ENCODE measurements around the gene AGPAT3.

AGPAT3 gene

GRCh38 chr21:43865540-43866259, 677 bp downstream of the AGPAT3 start:
- peak; percentile 56 for DNase-seq

GRCh38 chr21:43866260-43866629, 1.2 kb downstream of the AGPAT3 start:
- DNase-seq = peak; percentile 56

GRCh38 chr21:43866659-43867331, 1.8 kb downstream of the AGPAT3 start:
- peak; percentile 34 for DNase-seq

- DNase-seq = no peak
Measured at GRCh38 chr21:43867332-43867703, 2.3 kb downstream of the AGPAT3 start.

DNA sequence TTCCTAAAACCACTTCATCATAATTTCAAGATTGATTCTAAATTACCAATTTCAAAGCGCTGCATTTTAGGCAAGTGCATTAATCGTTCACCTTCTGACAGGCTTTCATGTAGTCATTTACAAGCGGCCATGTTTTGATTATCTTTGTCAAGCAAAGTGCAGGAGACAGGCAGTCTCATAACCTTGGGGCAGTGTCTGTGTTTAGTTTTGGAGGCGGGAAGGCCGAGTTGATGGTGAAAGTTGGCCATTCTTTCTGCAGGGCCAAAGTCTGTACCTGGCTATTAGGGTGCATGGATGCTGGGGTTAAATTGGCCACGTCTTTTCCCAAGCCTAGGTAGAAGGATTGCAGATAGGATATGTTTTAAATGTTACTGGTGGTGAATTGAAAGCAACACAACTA, 2.9 kb downstream of the AGPAT3 start:
- no peak for DNase-seq

- DNase-seq = no peak
Measured at GRCh38 chr21:43868461-43868860, 3.4 kb downstream of the AGPAT3 start.

DNA sequence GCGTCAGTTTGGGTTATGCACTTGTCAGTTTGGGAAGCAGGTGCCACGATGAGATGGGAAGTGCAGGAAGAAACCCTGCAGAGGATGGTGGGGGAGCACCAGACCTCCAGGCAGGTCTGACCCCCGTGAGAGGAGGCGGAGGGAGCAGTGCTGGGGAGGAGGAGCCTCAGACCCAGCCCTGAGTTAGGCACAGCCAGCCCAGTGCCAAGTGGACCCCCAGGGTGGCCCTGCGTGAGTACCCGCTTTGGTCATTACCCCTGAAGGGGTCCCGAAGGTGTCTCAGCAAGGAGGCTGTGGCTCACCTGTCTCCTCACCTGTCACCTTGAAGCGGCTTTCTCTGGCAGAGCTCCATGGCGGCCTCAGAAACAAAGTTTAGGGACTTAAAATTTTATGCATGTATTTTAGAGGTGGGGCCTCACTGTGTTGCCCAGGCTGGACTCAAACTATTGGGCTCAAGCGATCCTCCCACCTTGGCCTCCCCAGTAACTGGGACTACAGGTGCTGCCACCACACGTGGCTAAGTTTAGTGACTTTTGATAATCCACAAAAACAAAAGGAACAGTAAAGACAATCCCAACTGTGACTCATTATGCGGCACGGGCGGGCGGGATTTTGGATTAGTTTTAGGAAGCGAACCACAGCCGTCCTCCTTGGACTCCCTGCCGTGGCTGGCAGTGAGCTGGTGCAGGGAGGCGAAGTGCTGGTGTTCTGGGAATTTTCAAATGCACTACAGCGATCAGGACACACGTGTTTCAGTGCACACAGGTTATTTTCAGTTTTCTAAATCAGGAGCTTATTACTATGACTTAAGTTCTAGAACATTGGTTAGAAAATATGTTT, 4.7 kb downstream of the AGPAT3 start:
- DNase-seq = no peak

GRCh38 chr21:43871487-43871886, 6.5 kb downstream of the AGPAT3 start:
- DNase-seq = no peak

GRCh38 chr21:43872531-43873197, 7.6 kb downstream of the AGPAT3 start:
- no peak for DNase-seq

DNA sequence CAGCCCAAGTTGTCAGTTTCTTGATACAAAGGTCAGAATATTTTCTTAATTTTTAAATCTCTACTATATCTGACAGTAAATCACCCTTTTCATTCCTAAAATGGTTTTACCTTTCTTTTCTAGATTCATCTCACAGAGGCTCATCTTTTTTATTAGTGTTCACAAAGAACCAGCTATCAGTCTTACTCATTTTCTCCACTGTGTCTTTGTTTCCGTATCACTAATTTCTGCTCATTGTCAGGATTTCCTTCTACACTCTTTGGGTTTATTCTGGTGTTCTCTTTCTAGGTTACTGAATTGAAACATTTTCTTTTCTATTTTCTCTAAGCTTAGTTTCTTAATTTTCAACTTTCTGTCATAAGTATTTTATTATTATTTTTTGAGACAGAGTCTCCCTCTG, 8.7 kb downstream of the AGPAT3 start:
- DNase-seq = no peak

DNA sequence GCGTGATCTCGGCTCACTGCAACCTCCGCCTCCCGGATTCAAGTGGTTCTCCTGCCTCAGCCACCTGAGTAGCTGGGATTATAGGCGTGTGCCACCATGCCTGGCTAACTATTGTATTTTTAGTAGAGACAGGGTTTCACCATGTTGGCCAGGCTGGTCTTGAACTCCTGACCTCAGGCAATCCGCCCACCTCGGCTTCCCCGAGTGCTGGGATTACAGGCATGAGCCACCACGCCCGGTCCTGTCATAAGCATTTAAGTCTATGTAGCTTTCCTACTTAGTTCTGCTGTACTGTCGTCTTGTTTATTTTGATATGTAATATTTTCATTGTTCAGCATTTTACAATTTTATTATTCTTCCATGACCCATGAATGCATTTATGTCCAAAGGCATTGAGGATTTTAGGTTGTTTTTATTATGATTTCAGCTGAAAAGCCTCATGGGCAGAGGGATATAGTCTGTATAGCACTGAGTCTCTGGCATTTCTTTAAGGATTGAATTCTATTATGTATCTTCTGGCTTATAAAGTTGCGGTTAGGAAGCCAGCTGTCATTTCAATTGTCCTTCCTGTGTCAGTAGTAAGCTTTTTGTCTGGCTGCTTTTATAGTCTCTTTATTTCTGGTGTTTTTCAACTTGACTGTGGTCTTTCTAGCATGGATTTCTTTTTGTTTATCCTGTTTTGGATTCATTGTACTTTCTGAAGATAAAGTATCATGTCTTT, 9.2 kb downstream of the AGPAT3 start:
- no peak for DNase-seq

- DNase-seq = no peak
Measured at GRCh38 chr21:43876605-43877004, 11.6 kb downstream of the AGPAT3 start.

- no peak for DNase-seq
Measured at GRCh38 chr21:43877936-43878575, 13.0 kb downstream of the AGPAT3 start.

DNA sequence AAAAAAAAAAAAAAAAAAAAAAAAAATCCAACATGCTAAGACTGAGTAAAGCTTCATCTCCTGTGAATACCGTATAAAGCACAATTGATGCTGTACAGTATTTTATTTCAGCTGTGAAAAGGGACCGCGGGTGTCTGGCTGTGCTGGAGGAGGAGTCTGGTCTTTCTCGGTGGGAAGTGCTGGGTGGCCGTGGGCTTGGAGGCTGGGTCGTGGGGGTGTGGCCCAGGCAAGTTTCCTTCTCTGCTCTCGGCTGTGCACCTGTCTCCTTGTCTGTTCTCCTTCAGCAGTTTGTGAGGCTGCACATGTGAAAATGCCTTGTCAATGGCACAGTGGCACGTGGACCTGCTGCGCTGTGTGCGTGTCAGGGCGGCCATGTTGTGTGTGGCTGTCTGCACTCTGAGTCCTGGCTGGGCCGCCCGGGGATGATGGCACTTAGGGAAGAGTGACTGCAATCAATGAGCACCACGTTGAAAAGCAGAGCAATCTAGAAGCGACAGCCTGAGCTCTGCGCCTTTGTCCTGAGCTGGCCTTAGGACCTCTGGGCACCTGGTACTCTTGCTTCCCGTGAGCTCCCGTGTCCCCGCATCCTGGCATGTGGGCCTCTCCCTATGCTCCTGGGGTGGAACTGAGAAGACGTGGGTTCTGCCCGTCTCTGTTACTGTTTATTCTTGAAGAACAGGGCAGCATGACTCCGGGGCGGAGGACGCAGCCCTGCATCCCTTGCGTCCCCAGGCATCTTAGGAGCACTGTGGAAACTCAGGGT, 14.5 kb downstream of the AGPAT3 start:
- DNase-seq = no peak

GRCh38 chr21:43880111-43880985, 15.3 kb downstream of the AGPAT3 start:
- DNase-seq = no peak

DNA sequence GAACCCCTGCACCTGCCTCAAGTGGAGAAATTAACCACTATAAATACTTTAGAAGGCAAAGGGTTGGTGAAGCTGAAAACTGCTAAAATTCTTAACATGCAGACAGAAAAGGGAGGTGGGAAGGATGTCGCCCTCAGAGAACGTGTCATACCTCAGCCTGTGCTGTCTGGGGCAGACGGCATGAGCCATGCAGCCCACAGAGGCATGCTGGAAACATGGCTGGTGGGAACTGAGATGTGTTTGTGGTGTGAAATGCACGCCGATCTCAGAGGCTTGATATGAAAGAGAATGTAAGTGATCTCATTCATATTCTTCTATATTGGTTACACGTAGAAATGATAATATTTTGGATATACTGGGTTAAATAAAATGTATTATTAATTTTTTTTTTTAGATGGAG, 16.3 kb downstream of the AGPAT3 start:
- DNase-seq = peak; percentile 30

GRCh38 chr21:43881935-43882334, 16.9 kb downstream of the AGPAT3 start:
- DNase-seq = no peak

GRCh38 chr21:43882952-43883545, 18.0 kb downstream of the AGPAT3 start:
- no peak for DNase-seq

DNA sequence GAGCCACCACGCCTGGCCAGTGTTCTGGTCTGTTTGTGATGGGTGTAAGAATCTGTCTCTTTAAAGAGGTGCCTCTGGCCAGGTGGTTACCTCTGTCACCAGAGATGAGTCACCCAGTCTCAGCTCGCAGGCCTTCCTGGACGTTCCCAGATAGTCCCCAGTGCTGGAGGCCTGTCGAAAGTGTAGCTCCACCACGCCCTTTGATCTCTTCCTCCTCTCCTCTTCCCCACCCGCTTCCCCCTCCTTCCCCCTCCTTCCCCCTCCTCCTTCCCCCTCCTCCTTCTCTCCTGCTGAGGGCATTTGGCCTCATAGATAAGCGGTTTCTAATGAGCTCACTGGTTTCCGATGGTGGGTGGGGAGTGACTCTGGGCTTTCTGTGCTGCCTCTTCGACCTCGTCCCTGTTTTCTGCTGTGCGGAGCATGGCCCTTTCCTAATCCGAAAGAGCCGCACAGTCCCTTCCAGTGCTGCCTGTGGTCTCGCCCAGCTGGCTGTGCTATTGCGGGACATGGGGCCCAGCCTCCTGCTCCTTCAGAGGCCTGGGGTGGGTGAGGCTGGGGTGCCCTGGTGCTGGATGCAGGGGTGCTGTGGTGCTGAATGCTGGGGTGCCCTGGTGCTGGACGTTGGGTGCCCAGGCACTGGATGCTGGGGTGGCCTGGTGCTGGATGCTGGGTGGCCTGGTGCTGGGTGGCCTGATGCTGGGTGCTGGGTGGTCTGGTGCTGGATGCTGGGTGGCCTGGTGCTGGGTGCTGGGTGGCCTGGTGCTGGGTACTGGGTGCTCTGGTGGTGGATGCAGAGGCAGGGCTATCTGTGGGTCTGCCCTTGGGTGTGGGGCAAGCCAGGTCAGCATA, 19.2 kb downstream of the AGPAT3 start:
- no peak for DNase-seq
